Trophoblast cell (in vitro differentiated cells and primary cell): ENCODE results near the gene PAX5.
A peak's percentile ranks its signal among the peaks of the same experiment; 100 is the strongest.

Experiments
- DNase-seq, 2 donors: peaks; one replicate each; pipeline ENCODE4 v3.0.0-alpha.2; 2016
- H2AFZ ChIP-seq: 2 replicates; pipeline ENCODE4 v1.6.1; 2013; ENCODE audit warnings: low read length, moderate library complexity, mild to moderate bottlenecking; ENCODE audit not compliant: insufficient read depth, poor library complexity
- H2AK5ac ChIP-seq: 2 replicates; pipeline ENCODE4 v1.6.1; 2013; ENCODE audit warnings: mild to moderate bottlenecking, low read length
- H2BK120ac ChIP-seq: 2 replicates; pipeline ENCODE4 v1.6.1; 2013; ENCODE audit warnings: low read length, mild to moderate bottlenecking, moderate library complexity; ENCODE audit not compliant: insufficient read depth, poor library complexity
- H2BK12ac ChIP-seq: 2 replicates; pipeline ENCODE4 v1.6.1; 2013; ENCODE audit warnings: mild to moderate bottlenecking, low read length, moderate library complexity
- H2BK5ac ChIP-seq: 2 replicates; pipeline ENCODE4 v1.6.1; 2013; ENCODE audit warnings: low read length, low read depth, moderate library complexity, mild to moderate bottlenecking; ENCODE audit not compliant: poor library complexity
- H3K14ac ChIP-seq: 2 replicates; pipeline ENCODE4 v1.6.1; 2013; ENCODE audit warnings: mild to moderate bottlenecking, low read length
- H3K18ac ChIP-seq: 2 replicates; pipeline ENCODE4 v1.6.1; 2013; ENCODE audit warnings: mild to moderate bottlenecking, low read length
- H3K23ac ChIP-seq: 2 replicates; pipeline ENCODE4 v1.6.1; 2013; ENCODE audit warnings: low read length
- H3K27ac ChIP-seq: 2 replicates; pipeline ENCODE4 v1.5.1; 2013; ENCODE audit warnings: low read depth, mild to moderate bottlenecking, inconsistent platforms, low read length, moderate library complexity
- H3K27me3 ChIP-seq: 2 replicates; pipeline ENCODE4 v1.6.1; 2013; ENCODE audit warnings: inconsistent platforms, mild to moderate bottlenecking, low read length, moderate library complexity; ENCODE audit not compliant: insufficient read depth
- H3K36me3 ChIP-seq, 2 experiments: 1 replicate in 1 of 2; 2 replicates in 1 of 2; pipeline ENCODE4 v1.6.1; 2013; ENCODE audit warnings: low read length in 2 of 2, mild to moderate bottlenecking in 2 of 2, moderate library complexity in 1 of 2; ENCODE audit not compliant: insufficient read depth in 2 of 2, control insufficient read depth in 1 of 2
- H3K4ac ChIP-seq: 2 replicates; pipeline ENCODE4 v1.6.1; 2013; ENCODE audit warnings: low read depth, mild to moderate bottlenecking, low read length, moderate library complexity
- H3K4me1 ChIP-seq, 2 experiments: 1 replicate in 1 of 2; 2 replicates in 1 of 2; pipeline ENCODE4 v1.6.1; 2013; ENCODE audit warnings: low read length in 2 of 2, mild to moderate bottlenecking in 2 of 2, moderate library complexity in 1 of 2; ENCODE audit not compliant: insufficient read depth in 2 of 2, control insufficient read depth in 1 of 2
- H3K4me2 ChIP-seq: 2 replicates; pipeline ENCODE4 v1.6.1; 2013; ENCODE audit warnings: inconsistent platforms, mild to moderate bottlenecking, low read length, moderate library complexity
- H3K4me3 ChIP-seq: 2 replicates; pipeline ENCODE4 v1.5.1; 2013; ENCODE audit warnings: mild to moderate bottlenecking, low read depth, low read length, inconsistent platforms
- H3K79me1 ChIP-seq: one replicate; pipeline ENCODE4 v1.6.1; 2013; ENCODE audit warnings: low read length
- H3K79me2 ChIP-seq: 2 replicates; pipeline ENCODE4 v1.6.1; 2013; ENCODE audit warnings: low read length, mild to moderate bottlenecking; ENCODE audit not compliant: control insufficient read depth, insufficient read depth, poor library complexity
- H3K9ac ChIP-seq: 2 replicates; pipeline ENCODE4 v1.6.1; 2013; ENCODE audit warnings: mild to moderate bottlenecking, low read length
- H3K9me3 ChIP-seq: 2 replicates; pipeline ENCODE4 v1.6.1; 2013; ENCODE audit warnings: low read depth, mild to moderate bottlenecking, control low read depth, inconsistent platforms, low read length; ENCODE audit not compliant: insufficient read depth
- H4K12ac ChIP-seq: 2 replicates; pipeline ENCODE4 v1.6.1; 2013; ENCODE audit warnings: low read depth, mild to moderate bottlenecking, low read length, moderate library complexity
- H4K8ac ChIP-seq: 2 replicates; pipeline ENCODE4 v1.6.1; 2013; ENCODE audit warnings: low read depth, mild to moderate bottlenecking, low read length, moderate library complexity
- H4K91ac ChIP-seq: one replicate; pipeline ENCODE4 v1.6.1; 2013; ENCODE audit warnings: low read depth, mild to moderate bottlenecking, low read length, moderate library complexity
- WGBS: extraction: QIAGEN DNeasy Blood & Tissue Kit; methylation state at CpG from one replicate; pipeline ENCODE4 v1.1.7; 2013; ENCODE audit warnings: missing lambda C conversion rate; ENCODE audit not compliant: insufficient read length, insufficient coverage; ENCODE audit errors: extremely low coverage; 5-methylcytosine and 5-hydroxymethylcytosine counted together

Gene PAX5

GRCh38 chr9:36987891-36988290 is 46.2 kb downstream of the PAX5 start:
- Histone ChIP-seq H3K27me3 (peaks cover 43% of the 10 kb centered on the region), H3K18ac (no peak overlapping the region), H3K4me2 (no peak overlapping the region), H3K9ac (no peak overlapping the region), H3K79me2 (no peaks in the 10 kb centered on the region), H4K91ac (no peak overlapping the region), H3K4me3 (no peak overlapping the region), H3K4me1 (no peaks in the 10 kb centered on the region), H2BK120ac (no peak overlapping the region), H3K23ac (no peak overlapping the region), H3K36me3 (no peaks in the 10 kb centered on the region), H3K27ac (no peak overlapping the region), H2AK5ac (no peak overlapping the region), H4K8ac (no peak overlapping the region), H3K9me3 (peaks cover 9% of the 10 kb centered on the region), H3K79me1 (no peaks in the 10 kb centered on the region), H2AFZ (no peak overlapping the region), H2BK5ac (no peak overlapping the region), H3K14ac (no peak overlapping the region), H2BK12ac (no peak overlapping the region), H3K4ac (no peak overlapping the region), H4K12ac (no peak overlapping the region)
- no CpG with 5 or more reads among the region's 14 CpGs for WGBS
- DNase-seq = no peak

GRCh38 chr9:36987409-36987808 is 46.7 kb downstream of the PAX5 start:
- Histone ChIP-seq H3K9ac (no peak overlapping the region), H3K4ac (no peak overlapping the region)

GRCh38 chr9:36986468-36987408 is 47.3 kb downstream of the PAX5 start:
- no CpG with 5 or more reads among the region's 65 CpGs for WGBS
- H3K4me3 ChIP-seq = no peak overlapping the region
- no peak overlapping the region for H3K18ac ChIP-seq
- H3K4ac ChIP-seq = no peak overlapping the region
- H2BK12ac ChIP-seq = no peak overlapping the region
- no peak overlapping the region for H4K12ac ChIP-seq
- no peak overlapping the region for H2BK5ac ChIP-seq
- no peaks in the 10 kb centered on the region for H3K79me2 ChIP-seq
- H3K27me3 ChIP-seq = peaks cover 43% of the 10 kb centered on the region
- H3K9ac ChIP-seq = no peak overlapping the region
- DNase-seq = no peak
- no peak overlapping the region for H2AK5ac ChIP-seq
- no peak overlapping the region for H4K8ac ChIP-seq
- no peak overlapping the region for H3K27ac ChIP-seq
- H3K14ac ChIP-seq = no peak overlapping the region
- H3K4me1 ChIP-seq = no peaks in the 10 kb centered on the region
- H3K23ac ChIP-seq = no peak overlapping the region
- H3K36me3 ChIP-seq = no peaks in the 10 kb centered on the region
- peaks cover 9% of the 10 kb centered on the region for H3K9me3 ChIP-seq
- no peak overlapping the region for H2BK120ac ChIP-seq
- H3K79me1 ChIP-seq = no peaks in the 10 kb centered on the region
- peak overlapping the region; percentile 50 for H3K4me2 ChIP-seq
- H4K91ac ChIP-seq = no peak overlapping the region
- H2AFZ ChIP-seq = no peak overlapping the region

More at GRCh38 chr9:36987409-36987808, 46.7 kb downstream of the PAX5 start:
- Histone ChIP-seq H3K4me2 (no peak overlapping the region), H2AK5ac (no peak overlapping the region), H3K4me3 (no peak overlapping the region), H3K14ac (no peak overlapping the region), H3K9me3 (peaks cover 9% of the 10 kb centered on the region), H3K27me3 (peaks cover 43% of the 10 kb centered on the region), H3K36me3 (no peaks in the 10 kb centered on the region), H3K4me1 (no peaks in the 10 kb centered on the region), H2BK5ac (no peak overlapping the region), H2BK120ac (no peak overlapping the region), H3K23ac (no peak overlapping the region), H2BK12ac (no peak overlapping the region), H3K79me2 (no peaks in the 10 kb centered on the region), H3K27ac (no peak overlapping the region), H2AFZ (no peak overlapping the region), H3K18ac (no peak overlapping the region), H4K12ac (no peak overlapping the region), H3K79me1 (no peaks in the 10 kb centered on the region), H4K8ac (no peak overlapping the region), H4K91ac (no peak overlapping the region)
- no peak for DNase-seq
- WGBS = no CpG with 5 or more reads among the region's 10 CpGs

GRCh38 chr9:36985769-36986467 is 48.1 kb downstream of the PAX5 start:
- H2AK5ac ChIP-seq = no peak overlapping the region
- H3K4ac ChIP-seq = no peak overlapping the region
- H3K36me3 ChIP-seq = no peaks in the 10 kb centered on the region
- DNase-seq = no peak
- no peak overlapping the region for H2AFZ ChIP-seq
- H2BK120ac ChIP-seq = no peak overlapping the region
- H3K27ac ChIP-seq = no peak overlapping the region
- WGBS = no CpG with 5 or more reads among the region's 70 CpGs
- no peak overlapping the region for H3K18ac ChIP-seq
- no peak overlapping the region for H3K9ac ChIP-seq
- H4K8ac ChIP-seq = no peak overlapping the region
- no peak overlapping the region for H3K4me3 ChIP-seq
- H3K79me1 ChIP-seq = no peaks in the 10 kb centered on the region
- H3K4me2 ChIP-seq = peak overlapping the region; percentile 50
- H3K23ac ChIP-seq = no peak overlapping the region
- no peaks in the 10 kb centered on the region for H3K4me1 ChIP-seq
- no peak overlapping the region for H4K91ac ChIP-seq
- no peaks in the 10 kb centered on the region for H3K79me2 ChIP-seq
- H3K14ac ChIP-seq = no peak overlapping the region
- no peak overlapping the region for H2BK12ac ChIP-seq
- peaks cover 43% of the 10 kb centered on the region for H3K27me3 ChIP-seq
- H3K9me3 ChIP-seq = peaks cover 6% of the 10 kb centered on the region
- no peak overlapping the region for H4K12ac ChIP-seq
- no peak overlapping the region for H2BK5ac ChIP-seq
